EL (cell line): ENCODE results near the gene ITGB5.
"Not testable (repeated sequence)": the region's sequence is repeated elsewhere in the genome, so short reads cannot be mapped to it uniquely, and the experiment has no call there.

Experiments used
- DNase-seq: peaks from one replicate; pipeline ENCODE4 v3.0.0-alpha.2; 2016

Gene ITGB5

GRCh38 chr3:124769462-124769861 lies 117.7 kb downstream of the ITGB5 start:
- DNase-seq: no peak

- peak; percentile 17 for DNase-seq
Observed at GRCh38 chr3:124768812-124769211, 118.4 kb downstream of the ITGB5 start.

- DNase-seq: no peak
Observed at GRCh38 chr3:124767691-124768090, 119.5 kb downstream of the ITGB5 start.

- no peak for DNase-seq
Observed at GRCh38 chr3:124767264-124767663, 119.9 kb downstream of the ITGB5 start.

- no peak for DNase-seq
Observed at GRCh38 chr3:124766113-124767095, 120.8 kb downstream of the ITGB5 start.

- DNase-seq: no peak
Observed at GRCh38 chr3:124765197-124765840, 121.8 kb downstream of the ITGB5 start.

- DNase-seq: no peak
Observed at GRCh38 chr3:124764746-124765145, 122.4 kb downstream of the ITGB5 start.

- no peak for DNase-seq
Observed at GRCh38 chr3:124763644-124764358, 123.4 kb downstream of the ITGB5 start.

GRCh38 chr3:124763206-124763605 lies 124.0 kb downstream of the ITGB5 start:
- DNase-seq: no peak

- DNase-seq: no peak
Observed at GRCh38 chr3:124762661-124763011, 124.5 kb downstream of the ITGB5 start.

GRCh38 chr3:124761935-124762660 lies 125.1 kb downstream of the ITGB5 start:
- DNase-seq: no peak

- DNase-seq: peak; percentile 82
Observed at GRCh38 chr3:124761250-124761796, 125.8 kb downstream of the ITGB5 start.

- DNase-seq: peak; percentile 75
Observed at GRCh38 chr3:124760601-124761000, 126.6 kb downstream of the ITGB5 start.

- DNase-seq: peak; percentile 25
Observed at GRCh38 chr3:124759666-124760401, 127.3 kb downstream of the ITGB5 start.

- DNase-seq: no peak
Observed at GRCh38 chr3:124758851-124759635, 128.1 kb downstream of the ITGB5 start.

- DNase-seq: not testable (repeated sequence)
Observed at GRCh38 chr3:124757926-124758325, 129.2 kb downstream of the ITGB5 start.

GRCh38 chr3:124752051-124752450 lies 135.1 kb downstream of the ITGB5 start:
- DNase-seq: no peak

- no peak for DNase-seq
Observed at GRCh38 chr3:124751501-124751900, 135.7 kb downstream of the ITGB5 start.

GRCh38 chr3:124749877-124750276 lies 137.3 kb downstream of the ITGB5 start:
- DNase-seq: not testable (repeated sequence)

- DNase-seq: no peak
Observed at GRCh38 chr3:124748560-124749198, 138.5 kb downstream of the ITGB5 start.
